ENCODE measurements around the gene SPEF2.

- TF ChIP-seq POLR2A (IDR thresholded peaks at IDR 0.05): no peak
- TF ChIP-seq CTCF (IDR thresholded peaks at IDR 0.05): no peak
These were observed 159.1 kb downstream of the SPEF2 start for GRCh38 chr5:35776757-35777156.

All from suprapubic skin (tissue), 3 donors.